Jurkat, Clone E6-1 (cell line): ENCODE data around the gene GZMM.

Source experiments
- DNase-seq: peaks from one replicate; pipeline ENCODE4 v3.0.0-alpha.2; 2011; ENCODE audit warnings: low read depth, low spot score
- H3K4me3 ChIP-seq: 2 replicates; pipeline ENCODE4 v1.5.1; 2011; ENCODE audit warnings: mild to moderate bottlenecking, low read length, control low read depth, moderate library complexity

The GZMM gene

DNA sequence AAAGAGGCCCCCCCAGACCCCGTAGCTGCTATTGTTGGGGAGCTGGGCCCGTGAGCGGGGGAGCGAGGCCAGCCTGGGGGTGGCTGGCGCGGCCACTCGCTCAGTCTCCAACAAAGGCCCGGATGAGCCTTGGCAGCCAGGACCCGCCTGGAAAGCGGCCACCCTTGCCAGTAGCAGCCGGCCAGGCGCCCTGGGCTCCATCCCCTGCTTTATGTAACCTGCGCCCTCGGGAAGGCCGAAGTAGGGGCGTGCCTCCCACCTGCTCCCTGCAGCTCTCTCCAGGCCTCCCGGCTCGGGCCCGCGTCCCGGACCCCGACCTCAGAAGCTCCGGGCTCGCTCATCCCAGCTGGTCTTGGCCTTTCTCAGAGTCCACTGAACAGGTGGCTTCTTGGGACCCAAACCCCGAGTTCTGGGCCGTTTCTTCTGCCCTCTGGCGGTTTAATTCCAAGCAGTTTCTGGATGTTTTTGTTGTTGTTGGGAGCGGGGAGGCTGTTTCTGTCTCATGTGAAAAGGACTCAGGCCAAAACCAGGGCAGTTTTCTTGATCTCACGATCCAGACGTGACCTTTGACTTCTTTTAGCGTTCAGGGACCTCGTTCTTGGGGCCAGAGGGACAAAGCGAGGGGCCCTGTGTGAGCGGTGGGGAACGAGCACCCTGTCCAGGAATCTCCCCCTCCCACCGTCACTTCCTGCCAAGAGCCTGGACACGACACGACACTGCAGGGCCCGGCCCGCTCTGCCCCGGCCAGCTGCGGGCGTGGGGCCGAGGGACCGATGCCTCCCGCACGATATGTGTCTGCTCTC is 11.1 kb upstream of the GZMM start:
- peak; percentile 29 for DNase-seq
- H3K4me3 ChIP-seq, result peak overlapping the region; percentile 80

DNA sequence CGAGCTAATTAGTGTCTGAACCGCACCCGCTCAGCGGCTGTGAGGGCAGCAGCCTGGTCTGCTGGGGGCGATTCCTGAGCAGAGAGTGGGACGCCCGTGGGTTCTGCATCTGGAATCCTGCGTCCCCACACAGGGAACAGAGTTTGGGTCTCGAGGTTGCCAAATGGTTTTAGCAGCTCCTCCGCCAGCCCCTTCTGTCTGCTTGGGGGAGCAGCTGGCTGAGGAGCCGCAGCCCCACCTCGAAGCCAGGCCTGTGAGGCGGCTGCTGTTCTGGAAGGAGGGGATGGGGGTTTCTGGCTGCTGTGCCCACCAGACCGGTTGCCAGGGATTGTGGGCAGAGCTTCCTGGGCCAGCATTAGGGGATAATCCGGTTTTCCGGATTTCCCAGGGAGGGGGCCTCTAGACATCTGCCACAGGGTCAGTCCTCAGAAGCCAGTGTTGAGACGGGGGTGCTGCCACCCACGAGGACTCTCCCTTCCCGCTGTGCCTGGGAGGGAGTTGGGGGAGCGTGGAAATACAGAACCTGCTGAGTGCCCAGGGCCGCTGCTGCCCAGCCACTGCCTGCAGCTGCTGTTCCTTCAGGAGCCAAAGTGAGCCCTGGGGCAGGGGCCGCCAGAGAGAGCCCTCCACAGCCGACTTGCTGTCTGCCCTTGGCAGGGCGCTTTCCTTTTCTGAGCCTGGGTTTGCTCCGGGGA is 10.3 kb upstream of the GZMM start:
- no peak for DNase-seq
- peak overlapping the region; percentile 80 for H3K4me3 ChIP-seq

DNA sequence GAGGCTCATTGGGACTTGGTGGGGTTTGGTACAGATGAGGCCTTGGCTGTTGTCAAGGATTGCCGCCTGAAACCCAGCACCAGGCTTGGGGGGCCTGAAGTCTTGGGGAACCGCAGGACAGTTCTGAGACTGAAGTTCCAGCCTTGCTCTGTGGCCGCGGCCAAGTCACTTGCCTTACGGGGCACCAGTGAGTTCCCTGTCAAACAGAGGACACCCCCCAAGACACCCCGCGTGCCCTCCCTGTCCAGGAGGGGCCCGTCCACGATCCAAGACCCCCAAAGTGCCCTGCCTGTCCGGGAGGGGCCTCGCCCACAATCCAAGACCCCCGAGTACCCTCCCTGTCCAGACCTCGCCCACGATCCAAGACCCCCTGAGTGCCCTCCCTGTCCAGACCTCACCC is 9.8 kb upstream of the GZMM start:
- no peak overlapping the region for H3K4me3 ChIP-seq
- no peak for DNase-seq

DNA sequence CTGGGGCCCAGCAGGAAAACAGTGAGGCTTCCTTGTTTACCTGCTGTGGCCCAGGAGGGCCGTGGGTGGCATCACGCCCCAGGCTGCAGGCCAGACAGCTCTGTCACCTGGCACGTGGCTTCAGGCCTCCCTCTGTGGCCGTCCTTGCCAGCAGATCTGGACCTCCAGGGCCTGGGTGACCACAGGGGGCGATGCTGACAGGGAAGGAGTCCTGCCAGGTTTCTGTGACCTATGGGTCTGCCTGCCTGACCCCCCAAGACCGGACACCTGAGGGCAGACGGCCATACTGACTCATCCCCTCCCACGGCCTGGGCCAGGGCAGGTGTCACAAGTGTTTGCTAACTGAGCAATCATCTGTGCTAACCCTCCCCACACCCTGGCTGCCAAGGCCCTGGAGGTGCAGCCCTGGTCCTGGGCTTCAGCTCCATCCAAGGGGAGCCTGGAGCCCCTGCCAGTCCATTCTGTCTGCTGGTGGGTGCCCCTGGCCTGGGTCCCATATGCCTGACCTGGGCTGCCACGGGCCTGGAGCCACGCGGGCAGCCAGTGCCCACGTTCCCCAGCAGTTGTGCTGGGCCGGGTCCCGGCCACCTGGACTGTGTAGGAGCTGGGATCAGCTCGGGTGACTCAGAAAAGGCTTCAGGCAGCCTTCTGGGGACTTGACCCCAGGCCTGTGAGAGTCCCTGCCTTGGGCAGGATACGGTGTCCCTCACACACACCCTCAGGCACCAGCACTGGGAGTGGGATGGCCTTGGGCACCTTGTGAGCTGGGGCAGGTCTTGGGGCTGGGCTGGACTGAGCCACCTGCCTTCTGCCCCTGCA is 8.6 kb upstream of the GZMM start:
- no peak for DNase-seq
- H3K4me3 ChIP-seq, result no peak overlapping the region

DNA sequence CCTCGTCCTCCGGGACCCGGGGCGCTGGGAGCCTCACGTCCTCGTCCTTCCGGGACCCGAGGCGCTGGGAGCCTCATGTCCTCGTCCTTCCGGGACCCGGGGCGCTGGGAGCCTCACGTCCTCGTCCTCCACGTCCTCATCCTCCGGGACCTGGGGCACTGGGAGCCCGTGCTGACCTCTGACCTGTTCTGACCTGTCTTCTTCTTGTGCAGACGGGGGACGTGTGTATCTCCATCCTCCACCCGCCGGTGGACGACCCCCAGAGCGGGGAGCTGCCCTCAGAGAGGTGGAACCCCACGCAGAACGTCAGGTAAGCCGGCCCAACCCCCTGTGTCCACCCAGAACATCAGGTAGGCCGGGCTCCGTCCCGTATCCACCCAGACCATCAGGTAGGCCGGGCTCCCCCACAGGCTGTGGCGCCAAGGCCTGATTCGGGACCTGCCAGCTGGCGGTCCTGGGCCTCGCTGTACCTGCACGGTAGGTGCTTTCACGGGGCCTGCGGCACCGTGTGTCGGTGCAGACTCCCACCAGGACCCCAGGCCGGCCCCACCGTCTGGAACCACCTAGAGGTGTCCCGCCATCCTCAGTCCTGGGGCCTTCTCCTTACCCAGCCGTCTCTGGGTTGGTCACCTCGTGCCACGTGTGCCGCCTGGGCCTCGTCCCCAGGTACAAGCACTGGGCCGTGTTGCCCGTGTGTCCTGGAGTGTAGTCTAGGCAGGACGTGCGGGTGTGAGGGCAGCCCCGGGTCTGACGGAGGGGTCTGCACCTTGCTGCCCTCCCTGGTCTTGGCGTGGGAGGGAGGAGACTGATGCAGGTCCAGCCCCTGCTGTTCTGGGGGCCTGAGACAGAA is 7.6 kb upstream of the GZMM start:
- no peak overlapping the region for H3K4me3 ChIP-seq
- no peak for DNase-seq

DNA sequence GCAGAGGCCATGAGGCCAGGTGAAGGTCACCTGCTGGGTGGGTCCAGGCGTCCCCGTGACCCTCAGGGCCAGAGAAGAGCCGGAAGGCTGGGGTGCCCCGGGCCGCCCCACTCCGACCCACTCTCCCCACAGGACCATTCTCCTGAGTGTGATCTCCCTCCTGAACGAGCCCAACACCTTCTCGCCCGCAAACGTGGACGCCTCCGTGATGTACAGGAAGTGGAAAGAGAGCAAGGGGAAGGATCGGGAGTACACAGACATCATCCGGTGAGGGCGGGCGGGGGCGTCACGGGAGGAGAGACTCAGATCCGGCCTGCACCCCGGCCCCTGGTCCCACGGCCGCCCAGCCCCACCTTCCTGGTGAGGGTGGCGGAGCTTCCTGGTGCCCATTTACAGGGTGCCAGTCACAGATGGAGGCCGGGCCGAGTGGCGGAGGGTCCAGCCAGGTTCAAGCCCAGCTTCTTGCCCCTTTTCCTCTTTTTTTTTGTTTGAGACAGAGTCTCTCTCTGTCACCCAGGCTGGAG is 6.9 kb upstream of the GZMM start:
- H3K4me3 ChIP-seq, result no peak overlapping the region
- DNase-seq, result no peak

DNA sequence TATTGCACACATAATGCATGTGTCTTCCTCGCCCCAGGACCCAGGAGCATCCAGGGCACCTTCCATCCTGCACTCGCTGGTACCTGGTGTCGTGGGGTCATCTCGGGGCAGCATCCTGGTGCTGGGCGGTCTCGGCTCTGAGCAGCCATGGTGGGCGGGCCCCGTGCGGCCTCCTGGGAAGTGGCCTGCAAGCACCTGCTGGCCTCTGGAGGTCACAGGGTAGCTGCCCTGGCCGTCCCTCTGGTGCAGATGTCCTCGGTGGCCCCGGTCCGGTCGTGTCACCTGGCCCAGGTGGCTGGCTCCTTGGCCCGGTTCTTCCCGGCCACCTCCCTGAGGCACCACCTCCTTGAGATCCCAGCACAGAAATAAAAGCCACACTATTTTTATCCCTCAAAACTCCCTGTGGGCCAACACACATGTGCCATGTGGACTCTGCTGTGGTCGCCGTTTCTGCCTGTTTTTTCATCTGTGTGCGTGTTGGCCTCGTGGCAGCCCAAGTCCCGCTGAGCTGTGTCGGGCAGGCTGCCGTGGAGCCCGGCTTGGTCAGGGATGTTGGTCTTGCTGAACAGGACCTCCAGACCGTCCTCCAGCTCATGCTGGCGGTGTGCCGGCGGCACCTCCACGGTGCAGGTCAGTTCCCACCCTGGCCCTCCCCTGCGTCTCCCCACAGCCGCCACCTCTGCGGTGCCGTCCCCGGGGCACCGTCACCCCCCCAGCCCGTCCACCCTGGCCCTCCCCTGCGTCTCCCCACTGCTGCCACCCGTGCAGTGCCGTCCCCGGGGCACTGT is 5.0 kb upstream of the GZMM start:
- DNase-seq, result no peak
- no peak overlapping the region for H3K4me3 ChIP-seq

DNA sequence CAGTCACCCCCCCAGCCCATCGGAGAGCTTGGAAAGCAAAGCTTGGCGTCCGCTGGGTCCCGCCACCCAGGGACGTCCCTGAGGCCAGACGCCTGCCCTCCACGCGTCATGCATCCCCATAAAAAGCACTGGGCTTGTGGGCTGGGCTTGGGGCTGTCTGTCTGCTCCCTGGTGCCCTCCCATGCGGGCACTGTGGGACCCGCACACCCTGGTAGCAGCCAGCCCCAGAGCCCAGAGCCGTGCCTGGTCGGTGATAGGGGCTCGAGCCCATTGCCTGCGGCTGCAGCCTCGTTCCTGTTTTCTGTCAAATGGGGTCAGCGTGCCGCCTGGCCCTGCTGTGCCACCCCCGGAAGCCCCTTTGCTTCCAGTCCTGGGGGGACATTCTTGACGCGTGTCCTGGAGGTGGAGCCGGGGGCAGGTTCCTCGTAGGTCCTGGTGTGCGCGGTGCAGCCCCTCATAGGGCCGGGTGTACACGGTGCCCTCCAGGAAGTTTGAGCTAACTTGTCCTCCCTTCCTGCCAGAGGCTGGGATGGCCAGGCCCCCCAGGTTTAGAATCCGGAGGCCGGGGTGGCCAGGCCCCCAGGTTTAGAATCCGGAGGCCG is 4.3 kb upstream of the GZMM start:
- H3K4me3 ChIP-seq, result no peak overlapping the region
- DNase-seq, result no peak

DNA sequence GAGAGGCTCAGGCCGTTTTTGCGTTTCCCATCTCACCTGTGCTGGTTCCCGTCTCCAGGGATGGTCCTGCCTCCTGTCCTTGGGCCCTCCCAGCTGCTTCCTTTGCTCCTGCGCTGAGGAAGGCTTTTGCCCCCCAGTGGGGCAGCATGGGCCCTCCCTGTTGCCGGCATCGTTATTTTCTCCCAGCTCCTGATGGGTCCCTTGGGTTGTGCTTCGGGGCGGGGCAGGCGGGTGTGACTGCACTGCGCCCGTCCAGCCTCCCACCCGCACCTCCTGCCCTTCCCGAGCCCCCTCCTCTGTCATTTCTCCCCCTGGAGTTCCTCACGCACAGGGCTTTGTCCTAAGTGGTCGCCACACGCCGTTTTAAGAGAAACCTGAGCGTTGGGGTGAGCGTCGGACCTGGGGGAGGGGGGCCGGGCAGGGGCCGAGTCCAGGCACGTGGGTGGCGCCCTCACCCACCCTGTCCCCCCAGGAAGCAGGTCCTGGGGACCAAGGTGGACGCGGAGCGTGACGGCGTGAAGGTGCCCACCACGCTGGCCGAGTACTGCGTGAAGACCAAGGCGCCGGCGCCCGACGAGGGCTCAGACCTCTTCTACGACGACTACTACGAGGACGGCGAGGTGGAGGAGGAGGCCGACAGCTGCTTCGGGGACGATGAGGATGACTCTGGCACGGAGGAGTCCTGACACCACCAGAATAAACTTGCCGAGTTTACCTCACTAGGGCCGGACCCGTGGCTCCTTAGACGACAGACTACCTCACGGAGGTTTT is 2.8 kb upstream of the GZMM start:
- DNase-seq, result no peak
- H3K4me3 ChIP-seq, result no peak overlapping the region

DNA sequence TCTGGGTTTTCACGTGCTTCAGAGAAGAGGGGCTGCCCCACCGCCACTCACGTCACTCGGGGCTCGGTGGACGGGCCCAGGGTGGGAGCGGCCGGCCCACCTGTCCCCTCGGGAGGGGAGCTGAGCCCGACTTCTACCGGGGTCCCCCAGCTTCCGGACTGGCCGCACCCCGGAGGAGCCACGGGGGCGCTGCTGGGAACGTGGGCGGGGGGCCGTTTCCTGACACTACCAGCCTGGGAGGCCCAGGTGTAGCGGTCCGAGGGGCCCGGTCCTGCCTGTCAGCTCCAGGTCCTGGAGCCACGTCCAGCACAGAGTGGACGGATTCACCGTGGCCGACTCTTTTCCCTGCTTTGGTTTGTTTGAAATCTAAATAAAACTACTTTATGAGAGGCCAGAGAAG is 2.2 kb upstream of the GZMM start:
- no peak overlapping the region for H3K4me3 ChIP-seq
- no peak for DNase-seq

DNA sequence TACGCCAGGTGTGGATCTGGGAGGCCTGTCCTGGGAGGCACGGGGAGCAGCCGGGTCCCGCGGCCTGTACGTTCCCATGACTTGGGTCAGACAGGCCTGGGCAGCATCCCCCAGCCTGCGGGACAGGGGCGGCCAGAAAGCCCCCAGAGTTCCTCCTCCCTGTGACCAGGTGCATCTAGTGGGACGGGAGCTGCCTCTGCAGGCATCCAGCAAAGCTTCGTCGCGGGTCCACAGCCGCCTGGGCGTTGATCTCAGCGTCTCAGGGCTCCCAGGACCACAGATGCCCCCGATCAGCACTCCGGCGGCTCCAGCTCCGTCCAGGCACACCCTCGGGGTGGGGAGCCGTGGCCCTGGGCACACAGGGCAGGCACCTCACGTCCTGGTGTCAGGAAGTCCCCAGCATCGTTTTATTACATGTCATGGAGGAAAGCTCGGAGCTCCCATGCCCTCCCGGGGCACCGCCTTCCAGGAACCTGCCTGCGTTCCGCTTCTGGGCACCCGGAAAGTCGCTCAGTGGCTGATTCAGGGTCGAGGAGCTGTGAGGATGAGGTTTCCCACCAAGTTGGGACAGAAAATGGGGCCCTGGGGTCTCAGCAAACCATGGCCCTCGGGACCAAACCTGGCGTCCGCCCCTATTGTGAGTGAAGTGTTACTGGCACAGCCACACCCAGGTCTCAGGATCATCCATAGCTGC is 1.5 kb upstream of the GZMM start:
- DNase-seq, result no peak

DNA sequence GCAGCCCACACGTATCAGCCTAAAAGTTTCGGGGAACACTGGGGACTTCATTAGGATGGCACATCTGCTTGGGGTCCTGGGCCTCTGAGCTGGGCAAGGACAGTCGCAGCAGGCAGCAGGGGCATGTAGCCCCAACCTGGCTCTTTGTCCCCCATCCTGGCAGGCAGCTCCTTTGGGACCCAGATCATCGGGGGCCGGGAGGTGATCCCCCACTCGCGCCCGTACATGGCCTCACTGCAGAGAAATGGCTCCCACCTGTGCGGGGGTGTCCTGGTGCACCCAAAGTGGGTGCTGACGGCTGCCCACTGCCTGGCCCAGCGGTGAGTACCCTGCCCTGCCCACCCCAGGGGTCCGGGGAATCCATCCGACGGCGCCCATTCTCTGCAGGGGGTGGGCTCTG is 3.3 kb downstream of the GZMM start:
- DNase-seq, result no peak
- no peak overlapping the region for H3K4me3 ChIP-seq

More for the DNA sequence above, 1.5 kb upstream of the GZMM start:
- H3K4me3 ChIP-seq, result no peak overlapping the region

DNA sequence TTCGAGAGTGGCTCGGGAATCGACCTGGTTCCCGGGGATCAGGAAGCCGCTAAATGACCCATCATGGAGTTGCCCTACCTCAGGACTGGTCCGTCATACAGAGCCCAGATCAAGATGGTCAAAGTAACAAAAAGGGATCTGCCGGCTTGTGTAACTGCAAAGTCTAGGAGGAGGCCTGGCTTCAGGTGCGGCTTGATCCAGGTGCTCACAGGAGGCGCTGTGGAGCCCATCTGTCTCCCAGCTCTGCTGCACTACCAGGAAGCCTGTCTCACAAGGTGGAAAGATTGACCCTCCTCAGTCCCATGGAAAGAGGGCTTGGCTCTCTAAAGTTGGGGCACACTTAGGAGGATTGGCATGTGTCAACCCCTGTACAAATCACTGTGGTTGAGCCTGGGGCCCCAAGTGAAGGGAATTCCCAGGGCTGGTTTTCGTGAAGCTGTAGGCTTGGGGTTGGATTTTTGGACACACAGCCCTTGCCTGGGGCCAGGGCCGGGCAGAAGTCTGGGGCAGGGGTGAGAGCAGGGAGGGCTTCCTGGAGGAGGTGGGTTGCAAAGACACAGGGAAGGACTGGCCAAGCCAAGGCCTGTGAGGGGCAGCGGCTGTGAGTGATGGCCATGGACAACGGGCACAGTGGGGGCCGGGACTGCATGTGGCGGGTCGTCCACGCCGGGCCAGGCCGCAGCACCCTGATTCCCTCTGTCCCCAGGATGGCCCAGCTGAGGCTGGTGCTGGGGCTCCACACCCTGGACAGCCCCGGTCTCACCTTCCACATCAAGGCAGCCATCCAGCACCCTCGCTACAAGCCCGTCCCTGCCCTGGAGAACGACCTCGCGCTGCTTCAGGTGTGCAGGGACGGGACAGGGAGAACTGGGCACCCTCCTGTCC is 4.2 kb downstream of the GZMM start:
- no peak overlapping the region for H3K4me3 ChIP-seq
- DNase-seq, result no peak

DNA sequence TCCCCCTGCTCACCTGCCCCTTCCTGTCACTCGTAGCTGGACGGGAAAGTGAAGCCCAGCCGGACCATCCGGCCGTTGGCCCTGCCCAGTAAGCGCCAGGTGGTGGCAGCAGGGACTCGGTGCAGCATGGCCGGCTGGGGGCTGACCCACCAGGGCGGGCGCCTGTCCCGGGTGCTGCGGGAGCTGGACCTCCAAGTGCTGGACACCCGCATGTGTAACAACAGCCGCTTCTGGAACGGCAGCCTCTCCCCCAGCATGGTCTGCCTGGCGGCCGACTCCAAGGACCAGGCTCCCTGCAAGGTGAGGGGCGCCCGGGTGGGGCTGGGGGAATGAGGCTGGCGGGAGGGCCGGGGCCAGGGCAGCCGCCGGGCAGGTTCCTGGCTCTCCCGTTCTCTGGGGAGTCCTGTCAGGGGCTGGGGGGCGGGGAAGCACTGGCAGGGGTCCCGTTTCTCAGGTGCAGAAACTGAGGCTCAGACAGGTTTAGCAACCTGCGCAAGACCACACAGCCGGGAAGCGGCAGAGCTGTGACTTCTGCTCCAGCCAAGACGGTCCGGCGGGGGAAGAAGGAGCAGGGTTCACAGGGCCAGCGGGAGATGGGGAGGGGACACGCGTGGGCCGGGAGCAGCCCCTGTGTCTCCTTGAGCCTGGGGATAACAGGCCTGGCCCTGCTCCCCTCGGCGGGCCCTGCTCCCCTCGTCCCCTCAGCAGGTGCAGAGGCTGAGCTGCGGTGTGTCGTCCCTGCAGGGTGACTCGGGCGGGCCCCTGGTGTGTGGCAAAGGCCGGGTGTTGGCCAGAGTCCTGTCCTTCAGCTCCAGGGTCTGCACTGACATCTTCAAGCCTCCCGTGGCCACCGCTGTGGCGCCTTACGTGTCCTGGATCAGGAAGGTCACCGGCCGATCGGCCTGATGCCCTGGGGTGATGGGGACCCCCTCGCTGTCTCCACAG is 5.3 kb downstream of the GZMM start:
- no peak for DNase-seq
- H3K4me3 ChIP-seq, result no peak overlapping the region

DNA sequence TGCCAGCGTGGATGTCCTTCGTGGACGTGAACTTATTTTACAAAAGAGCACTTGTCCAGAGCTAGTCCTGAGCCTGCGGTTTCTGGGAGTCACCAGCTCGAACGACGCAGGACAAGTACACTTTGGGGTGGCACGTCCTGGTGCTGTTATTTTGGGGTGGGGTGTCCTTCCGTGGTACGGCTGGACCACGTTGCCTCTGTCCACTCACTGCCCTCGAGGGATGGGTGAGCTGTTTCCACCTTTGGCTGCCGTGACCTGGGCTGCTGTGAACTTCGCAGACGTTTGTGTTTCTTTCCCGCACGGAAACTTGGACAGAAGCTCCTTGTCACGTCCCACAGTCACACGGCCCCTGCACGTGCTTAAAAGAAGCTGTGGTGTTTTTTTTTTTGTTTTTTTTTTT is 11.0 kb downstream of the GZMM start:
- DNase-seq, result no peak
- no peak overlapping the region for H3K4me3 ChIP-seq
